HL-60 (cell line): ENCODE results near the gene AHI1.

Experiments
- DNase-seq, 2 experiments: peaks; one replicate each; pipeline ENCODE4 v3.0.0-alpha.2; 2010 to 2020; ENCODE audit warnings: low read depth in 1 of 2, low spot score in 1 of 2
- H3K27ac ChIP-seq: fragments of 250-450 bp; sonication (Bioruptor Pico); replicated peaks from 2 replicates; pipeline ENCODE4 v1.5.1; 2020; ENCODE audit warnings: mild to moderate bottlenecking, moderate library complexity
- H3K27me3 ChIP-seq: fragments of 250-450 bp; sonication (Bioruptor Pico); 2 replicates; pipeline ENCODE4 v1.5.1; 2021; ENCODE audit warnings: mild to moderate bottlenecking, moderate library complexity; ENCODE audit not compliant: insufficient read depth, poor library complexity, severe bottlenecking
- H3K4me3 ChIP-seq: replicated peaks from 2 replicates; pipeline ENCODE4 v1.5.1; 2011; ENCODE audit warnings: mild to moderate bottlenecking, control low read depth, low read length; ENCODE audit not compliant: insufficient read depth
- CTCF ChIP-seq: IDR thresholded peaks from one replicate; pipeline ENCODE4 v1.5.1; 2011; ENCODE audit warnings: low read length, control low read depth, inconsistent platforms; ENCODE audit not compliant: insufficient read depth
- GABPA ChIP-seq: IDR thresholded peaks from 2 replicates; pipeline ENCODE4 v1.6.1; 2012; ENCODE audit warnings: low read depth
- POLR2AphosphoS5 ChIP-seq: IDR thresholded peaks from 2 replicates; pipeline ENCODE4 v1.6.1; 2012; ENCODE audit warnings: low read depth
- REST ChIP-seq: IDR thresholded peaks from 2 replicates; pipeline ENCODE4 v1.6.1; 2012; ENCODE audit warnings: low read depth; ENCODE audit not compliant: insufficient replicate concordance
- SPI1 ChIP-seq: IDR thresholded peaks from 2 replicates; pipeline ENCODE4 v1.6.1; 2012; ENCODE audit warnings: low read depth, mild to moderate bottlenecking, borderline replicate concordance

AHI1 gene

DNA sequence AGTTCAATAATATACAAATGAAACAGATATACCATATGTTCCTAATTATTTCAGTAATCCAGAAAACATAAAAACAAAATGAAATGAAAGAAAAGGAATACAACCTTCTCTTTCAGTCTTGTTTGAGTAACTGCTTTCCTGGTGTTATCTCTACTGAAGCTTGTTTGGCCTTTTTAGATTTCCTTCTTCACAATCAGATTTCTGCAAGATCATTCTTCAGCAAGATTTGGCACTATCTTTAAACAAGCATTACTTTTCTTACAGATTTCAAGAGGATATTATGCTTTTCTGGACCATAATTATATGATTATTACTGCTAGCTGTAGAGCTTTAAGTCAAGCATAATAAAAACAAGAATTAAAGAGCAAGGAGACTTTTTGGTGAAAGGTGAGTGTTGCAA is 196.2 kb downstream of the AHI1 start:
- Histone ChIP-seq H3K27me3 (no peaks in the 10 kb centered on the region), H3K4me3 (no peak overlapping the region), H3K27ac (no peak overlapping the region)
- no peak for TF ChIP-seq POLR2AphosphoS5
- no peak for TF ChIP-seq REST
- no peak for TF ChIP-seq GABPA
- no peak for TF ChIP-seq SPI1
- TF ChIP-seq CTCF, result no peak
- no peak for DNase-seq

GRCh38 chr6:135300576-135300975 is 197.0 kb downstream of the AHI1 start:
- TF ChIP-seq GABPA, result no peak
- TF ChIP-seq POLR2AphosphoS5, result no peak
- TF ChIP-seq REST, result no peak
- TF ChIP-seq SPI1, result no peak
- TF ChIP-seq CTCF, result no peak
- Histone ChIP-seq H3K27me3 (no peaks in the 10 kb centered on the region), H3K4me3 (no peak overlapping the region), H3K27ac (no peak overlapping the region)
- no peak for DNase-seq

DNA sequence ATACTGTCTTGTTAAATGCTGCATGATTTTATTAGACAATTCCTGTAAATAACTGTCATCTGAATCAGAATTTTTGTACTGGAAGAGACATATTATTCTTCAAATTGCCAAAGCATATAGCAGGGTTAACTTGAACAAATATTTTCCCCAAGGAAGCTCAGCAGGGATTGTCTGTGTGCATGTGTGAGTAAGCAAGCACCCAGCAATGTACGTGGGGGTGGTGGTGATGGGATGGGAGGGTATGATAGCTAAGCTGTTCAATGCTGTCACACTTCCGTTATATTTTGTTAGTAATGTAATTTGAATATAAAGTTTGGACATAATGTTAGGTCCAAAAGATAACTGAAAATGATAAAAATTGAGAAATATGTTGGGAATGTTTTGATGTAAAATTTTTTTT is 198.3 kb downstream of the AHI1 start:
- no peak overlapping the region for H3K27ac ChIP-seq
- no peak for DNase-seq
- H3K4me3 ChIP-seq, result no peak overlapping the region
- TF ChIP-seq POLR2AphosphoS5 (no peak), CTCF (no peak)
- no peaks in the 10 kb centered on the region for H3K27me3 ChIP-seq

DNA sequence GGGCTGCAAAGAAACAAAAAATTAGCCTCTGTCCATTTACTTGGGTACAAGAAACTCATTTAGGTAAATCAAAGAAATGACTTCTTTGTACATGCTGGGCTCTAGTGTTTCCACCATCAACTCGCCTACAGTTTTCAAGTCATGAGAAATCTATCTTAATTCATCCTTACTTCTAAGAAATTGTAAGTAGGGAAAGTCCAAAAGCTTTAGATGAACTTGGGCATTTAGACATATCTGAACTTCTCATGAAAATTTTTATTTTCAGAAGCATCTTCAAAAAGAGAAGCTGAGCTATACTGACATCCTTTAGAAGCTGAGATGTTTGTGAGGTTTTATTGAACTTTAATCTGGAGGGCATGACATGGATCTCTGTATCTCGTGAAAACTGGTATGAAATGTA is 199.1 kb downstream of the AHI1 start:
- no peak for DNase-seq
- Histone ChIP-seq H3K27ac (no peak overlapping the region), H3K4me3 (no peak overlapping the region), H3K27me3 (no peaks in the 10 kb centered on the region)
- no peak for TF ChIP-seq CTCF
- no peak for TF ChIP-seq REST
- TF ChIP-seq GABPA, result no peak
- no peak for TF ChIP-seq POLR2AphosphoS5
- TF ChIP-seq SPI1, result no peak
